ENCODE data around the gene CDH4.

CDH4 gene

DNA sequence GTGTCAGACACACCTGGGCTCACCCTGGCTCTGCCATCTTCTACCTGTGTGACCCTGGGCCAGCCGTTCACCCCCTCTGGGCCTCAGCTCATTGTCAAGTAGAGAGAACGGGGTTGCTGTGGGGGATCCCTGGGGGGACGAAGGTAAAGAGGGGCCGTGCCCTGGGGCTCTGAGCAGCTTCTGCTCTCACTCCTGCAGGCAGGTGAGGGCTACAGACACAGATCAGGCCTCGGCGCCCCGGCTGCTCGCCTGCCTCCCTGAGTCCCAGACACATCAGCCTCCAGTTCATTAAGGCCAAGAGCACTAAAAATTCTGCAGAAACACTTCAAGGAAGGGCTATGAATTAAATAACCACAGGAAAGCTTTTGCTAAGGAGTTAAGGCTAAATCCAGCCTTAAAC is 394.4 kb downstream of the CDH4 start:
- no peak for DNase-seq

GRCh38 chr20:61646986-61647385 is 394.9 kb downstream of the CDH4 start:
- no peak for DNase-seq

GRCh38 chr20:61647702-61648101 is 395.6 kb downstream of the CDH4 start:
- no peak for DNase-seq

GRCh38 chr20:61649105-61649859 is 397.2 kb downstream of the CDH4 start:
- DNase-seq = no peak

GRCh38 chr20:61649860-61650162 is 397.8 kb downstream of the CDH4 start:
- DNase-seq = no peak

DNA sequence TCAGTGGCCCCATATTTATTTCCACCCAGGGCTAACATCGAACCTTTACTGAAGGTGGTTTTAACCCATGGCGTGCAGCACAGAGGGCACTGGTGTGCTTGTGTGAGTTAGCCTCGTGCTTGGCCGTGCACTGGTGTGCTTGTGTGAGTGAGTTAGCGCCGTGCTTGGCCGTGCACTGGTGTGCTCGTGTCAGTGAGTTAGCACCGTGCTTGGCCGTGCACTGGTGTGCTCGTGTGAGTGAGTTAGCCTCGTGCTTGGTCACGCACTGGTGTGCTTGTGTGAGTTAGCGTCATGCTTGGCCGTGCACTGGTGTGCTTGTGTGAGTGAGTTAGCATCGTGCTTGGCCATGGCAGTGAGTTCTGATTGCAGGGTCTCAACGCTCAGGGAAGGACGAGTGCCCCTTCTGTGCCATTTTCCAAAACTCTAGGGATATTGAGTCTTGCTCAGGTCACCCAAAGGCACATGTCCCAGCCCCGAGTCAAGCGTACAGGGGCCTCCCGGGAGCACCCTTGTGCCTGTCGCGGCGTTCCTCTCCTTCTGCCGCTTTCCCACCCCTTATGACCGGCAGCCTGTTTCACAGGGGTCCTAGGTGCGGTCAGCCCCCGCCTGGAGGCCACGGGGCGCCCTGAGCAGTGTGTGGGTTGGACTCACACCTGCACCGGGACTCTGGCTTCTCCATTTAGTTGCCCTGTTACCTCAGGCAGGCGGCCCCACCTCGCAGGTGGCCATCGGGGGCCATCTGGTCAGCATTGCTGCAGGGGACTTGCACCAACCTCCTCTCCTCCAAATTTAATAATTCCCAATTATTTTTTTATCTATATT is 399.1 kb downstream of the CDH4 start:
- DNase-seq = no peak

DNA sequence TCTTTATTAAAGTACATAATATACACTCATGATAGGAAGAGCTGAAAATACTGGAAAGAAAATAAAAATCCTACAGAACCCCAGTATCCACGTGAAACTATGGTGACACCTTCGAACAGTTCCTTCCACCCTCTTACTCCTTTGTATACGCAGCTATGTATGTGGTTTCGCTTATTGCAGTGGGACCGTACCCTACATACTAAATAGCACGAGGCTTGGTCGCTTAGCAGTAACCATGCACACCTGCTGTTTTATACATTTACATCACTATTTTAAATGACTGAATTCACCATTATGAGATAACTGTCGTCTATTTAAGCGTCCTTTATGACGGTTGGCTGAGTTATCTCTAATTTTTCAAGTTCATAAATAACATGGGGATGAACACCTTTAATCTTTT is 400.1 kb downstream of the CDH4 start:
- DNase-seq = no peak

DNA sequence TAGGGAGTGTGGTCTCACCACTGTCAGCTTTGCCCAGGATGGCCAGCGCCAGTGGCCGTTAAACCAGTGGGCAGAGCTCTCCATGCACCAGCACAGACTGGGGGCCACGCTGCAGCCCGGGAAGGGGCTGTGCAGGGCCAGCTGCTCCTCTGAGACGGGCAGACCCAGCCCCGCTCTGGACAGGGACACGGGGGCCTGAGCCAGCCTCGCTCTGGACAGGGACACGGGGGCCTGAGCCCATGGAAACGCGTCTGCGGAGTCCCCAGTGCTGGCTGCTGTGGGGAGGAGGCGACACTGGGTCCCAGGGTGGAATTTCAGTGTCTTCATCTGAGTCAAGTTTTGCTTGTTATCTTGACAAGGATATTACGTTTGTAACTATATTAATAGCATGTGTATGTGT is 402.7 kb downstream of the CDH4 start:
- DNase-seq = no peak

- no peak for DNase-seq
These were observed 403.5 kb downstream of the CDH4 start for GRCh38 chr20:61655591-61655990.

DNA sequence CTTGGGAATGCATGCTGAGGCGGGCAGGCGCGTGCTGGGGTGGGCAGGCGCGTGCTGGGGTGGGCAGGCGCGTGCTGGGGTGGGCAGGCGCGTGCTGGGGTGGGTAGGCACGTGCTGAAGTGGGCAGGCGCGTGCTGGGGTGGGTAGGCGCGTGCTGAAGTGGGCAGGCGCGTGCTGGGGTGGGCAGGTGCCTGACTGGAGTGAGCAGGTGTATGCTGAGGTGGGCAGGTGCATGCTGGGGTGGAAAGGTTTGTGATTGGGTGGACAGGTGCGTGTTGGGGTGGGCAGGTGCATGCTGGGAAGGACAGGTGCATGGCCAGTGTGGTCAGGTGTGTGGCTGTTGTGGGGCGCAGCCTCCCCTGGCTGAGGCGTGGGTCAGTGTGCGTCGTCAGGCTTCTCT is 404.1 kb downstream of the CDH4 start:
- no peak for DNase-seq

DNA sequence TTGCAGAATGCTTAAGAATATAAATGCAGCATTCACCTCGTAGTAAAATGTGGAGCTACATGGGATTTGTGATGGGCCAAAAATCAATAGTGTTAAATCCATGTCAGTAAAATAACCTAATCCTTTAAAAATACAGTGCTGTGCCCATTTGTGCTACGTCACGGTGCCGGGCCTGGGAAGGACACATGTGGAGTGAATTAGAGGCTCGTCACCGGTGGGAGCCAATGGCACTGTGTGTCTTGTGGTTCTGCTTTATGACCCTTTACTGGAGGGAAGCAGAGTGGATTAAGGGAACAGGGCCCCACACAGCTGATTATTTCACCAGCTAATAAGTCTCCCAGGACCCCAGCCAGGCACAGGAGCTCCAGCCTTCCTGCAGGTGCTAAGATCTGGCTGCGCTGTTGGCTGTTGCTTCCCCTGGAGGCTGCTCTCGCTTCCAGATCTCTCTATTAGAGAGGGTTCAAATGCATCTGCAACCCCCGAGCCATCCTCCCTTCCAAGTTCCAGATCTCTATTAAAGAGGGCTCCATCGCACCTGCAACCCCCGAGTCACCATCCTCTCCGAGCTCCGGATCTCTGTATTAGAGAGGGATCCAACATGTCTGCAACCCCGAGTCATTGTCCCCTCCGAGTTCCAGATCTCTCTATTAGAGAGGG is 405.8 kb downstream of the CDH4 start:
- no peak for DNase-seq

DNA sequence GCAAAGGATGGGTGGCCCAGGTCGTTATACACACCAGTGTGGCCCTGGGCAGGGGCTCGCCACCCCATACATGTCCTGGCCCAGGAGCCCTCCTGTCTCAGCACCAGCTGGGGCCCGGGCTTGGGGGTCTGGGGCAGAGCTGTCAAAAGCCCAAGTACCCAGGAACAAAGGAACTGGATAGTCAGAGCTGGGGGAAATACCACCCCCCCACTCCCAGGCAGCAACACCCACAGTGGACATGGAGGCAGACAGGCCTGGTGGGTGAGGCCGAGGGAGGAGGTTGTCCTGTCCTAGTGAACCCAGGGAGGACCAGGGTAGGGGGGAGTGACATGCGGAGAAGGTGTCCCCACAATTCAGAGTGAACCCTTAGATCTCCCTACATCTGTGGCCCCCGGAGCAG is 406.5 kb downstream of the CDH4 start:
- DNase-seq = no peak

- no peak for DNase-seq
These were observed 407.4 kb downstream of the CDH4 start for GRCh38 chr20:61659246-61659993.

DNA sequence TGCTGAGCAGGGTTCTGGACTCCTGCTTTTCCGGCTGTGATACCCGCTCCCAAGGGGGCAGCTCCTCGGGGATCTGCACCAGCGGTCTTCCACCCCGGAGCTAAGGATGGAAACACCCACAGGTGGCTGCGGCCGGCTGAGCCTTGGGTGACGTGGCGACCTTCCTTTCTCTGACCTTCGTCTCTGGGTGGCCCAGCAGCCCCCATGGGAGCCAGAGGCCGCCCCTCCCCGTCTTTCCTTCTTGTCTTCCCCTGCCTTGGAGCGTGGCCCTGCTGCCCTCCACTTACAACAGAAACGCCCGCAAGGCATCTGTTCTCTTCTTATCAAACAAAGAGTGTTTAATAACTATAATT is 407.9 kb downstream of the CDH4 start:
- no peak for DNase-seq

DNA sequence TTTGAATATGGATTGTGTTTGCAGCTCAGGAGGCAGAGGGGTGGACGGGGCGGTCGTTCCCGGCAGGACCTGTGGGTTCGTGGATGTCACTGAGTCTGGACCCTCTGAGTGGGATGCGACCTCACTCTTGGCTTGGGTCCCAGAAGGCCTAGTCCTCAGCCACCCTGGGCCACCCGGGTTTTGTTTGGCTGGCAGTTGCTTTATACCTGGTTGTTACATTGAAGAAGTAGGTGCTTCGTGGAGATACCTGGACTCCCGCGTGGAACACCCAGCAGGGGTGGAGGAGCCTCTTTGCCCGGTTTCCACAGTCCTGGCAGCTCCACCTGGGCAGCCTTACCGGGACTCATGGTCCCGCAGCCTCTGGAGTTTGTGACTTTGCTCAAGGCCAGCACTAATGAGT is 408.5 kb downstream of the CDH4 start:
- no peak for DNase-seq

DNA sequence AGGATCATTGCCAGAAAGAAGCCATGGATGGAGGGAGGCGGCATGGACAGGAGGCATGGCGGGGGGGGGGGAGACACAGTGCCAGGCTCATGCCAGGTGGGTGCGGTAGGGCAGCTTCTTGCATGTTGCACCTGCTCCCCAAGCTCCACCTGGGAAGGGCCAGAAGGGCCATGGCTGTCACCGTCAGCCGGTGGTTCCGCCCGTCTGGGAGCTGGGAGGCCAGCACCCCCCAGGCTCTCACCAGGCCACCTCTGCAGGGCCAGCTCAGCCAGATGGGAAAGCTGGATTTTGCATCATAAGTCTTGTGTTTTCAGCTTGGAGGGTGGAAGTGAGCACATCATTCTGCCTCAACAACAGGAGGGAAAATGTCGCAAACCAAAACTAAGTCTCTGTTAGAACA is 409.0 kb downstream of the CDH4 start:
- no peak for DNase-seq

DNA sequence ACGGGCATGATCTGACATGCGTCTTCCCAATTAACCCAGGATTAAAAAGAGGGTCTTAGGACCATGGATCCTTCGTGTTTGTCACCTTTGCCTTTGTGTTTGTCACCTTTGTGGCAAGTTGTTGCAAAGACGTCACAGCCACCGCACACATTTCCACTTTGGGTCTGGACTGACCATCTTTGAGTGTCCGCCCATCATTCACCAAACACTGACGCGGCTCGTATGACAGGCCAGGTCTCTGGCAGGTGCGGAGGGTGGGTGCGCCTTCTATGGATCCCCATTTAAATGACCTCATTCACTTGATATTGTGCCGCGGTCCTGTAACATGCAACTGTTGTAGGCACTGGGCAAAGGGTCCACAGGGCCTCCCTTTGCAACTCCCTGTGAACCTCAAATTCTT is 409.5 kb downstream of the CDH4 start:
- DNase-seq = no peak

GRCh38 chr20:61662226-61662967 is 410.3 kb downstream of the CDH4 start:
- peak in 1 of 51 donors; percentile 34 for DNase-seq

DNA sequence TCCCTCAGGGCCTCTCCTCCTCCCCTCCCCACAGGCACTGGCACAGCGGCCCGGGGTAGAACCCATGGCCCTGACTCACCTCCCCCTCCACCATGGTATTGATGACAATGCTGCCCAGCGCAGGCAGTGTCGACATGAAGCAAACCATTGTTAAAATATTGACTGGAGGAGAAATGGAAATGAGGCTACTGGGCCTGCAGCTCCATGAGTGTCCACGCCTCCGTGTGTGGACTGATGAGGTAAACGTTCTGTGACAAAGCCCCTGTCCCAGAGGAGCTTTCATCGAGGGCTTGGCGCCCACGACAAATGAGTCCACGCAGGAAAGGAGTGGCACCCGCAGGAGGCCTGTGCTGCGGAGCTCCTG is 410.9 kb downstream of the CDH4 start:
- DNase-seq = peak in 14 of 51 donors; percentile 4 to 71 (median 22)

DNA sequence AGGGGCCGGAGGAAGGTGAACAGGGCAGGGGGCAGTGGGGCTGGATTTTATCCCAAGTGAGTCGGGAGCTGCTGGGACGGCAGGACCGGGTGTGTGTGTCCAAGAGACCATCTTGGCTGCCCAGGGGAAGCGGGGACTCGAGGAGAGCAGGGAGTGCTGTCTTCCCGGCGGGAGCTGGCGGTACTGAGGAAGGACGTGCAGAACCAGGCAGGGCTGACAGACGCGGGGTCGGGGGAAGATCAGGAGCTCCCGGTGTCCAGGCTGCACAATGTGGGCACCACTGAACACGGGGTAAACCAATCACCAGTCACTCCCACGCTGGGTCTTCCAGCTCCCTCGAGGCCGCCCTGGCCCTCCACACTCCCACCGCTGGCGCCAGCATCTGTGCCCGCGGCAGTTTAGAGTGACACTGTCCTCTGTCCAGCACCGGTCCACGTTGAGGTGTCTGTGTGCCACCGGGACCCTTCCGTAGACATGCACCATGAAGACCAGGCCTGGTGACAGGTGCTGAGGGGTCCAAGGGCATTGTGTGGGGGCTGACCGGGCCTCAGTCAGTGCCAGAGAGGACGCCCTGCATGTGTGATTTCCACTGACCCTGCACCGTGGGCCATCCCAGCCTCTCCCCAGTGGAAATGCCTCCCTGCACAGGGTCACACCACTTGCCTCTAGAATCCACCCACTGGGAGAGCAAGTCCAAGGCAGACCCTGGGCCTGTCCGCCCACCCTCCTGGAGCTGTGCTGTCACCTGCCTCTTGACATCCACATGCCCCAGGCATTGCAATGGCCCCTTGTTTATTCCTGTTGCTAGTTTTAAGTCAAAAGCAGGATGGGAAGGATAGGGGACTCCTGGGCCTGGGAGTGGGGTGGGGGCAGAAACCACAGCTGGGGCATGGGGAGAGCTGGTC is 411.7 kb downstream of the CDH4 start:
- no peak for DNase-seq
